Measurements from ENCODE around the gene SMIM38.

Gene SMIM38

GRCh38 chr11:69158301-69159149, 2.8 kb downstream of the SMIM38 start:
- no peak for DNase-seq (ENCODE audit: low read depth in 2 of 3, low spot score in 2 of 3)

- DNase-seq (ENCODE audit: low read depth in 2 of 3, low spot score in 2 of 3), result no peak
These were observed 3.6 kb downstream of the SMIM38 start for GRCh38 chr11:69159150-69159852.

- DNase-seq (ENCODE audit: low read depth in 2 of 3, low spot score in 2 of 3), result no peak
These were observed 4.8 kb downstream of the SMIM38 start for GRCh38 chr11:69160296-69161116.

- DNase-seq (ENCODE audit: low read depth in 2 of 3, low spot score in 2 of 3), result no peak
These were observed 5.3 kb downstream of the SMIM38 start for GRCh38 chr11:69161117-69161407.

GRCh38 chr11:69162505-69162904, 6.8 kb downstream of the SMIM38 start:
- DNase-seq (ENCODE audit: low read depth in 2 of 3, low spot score in 2 of 3), result no peak

- no peak for DNase-seq (ENCODE audit: low read depth in 2 of 3, low spot score in 2 of 3)
These were observed 8.1 kb downstream of the SMIM38 start for GRCh38 chr11:69163842-69164241.

GRCh38 chr11:69164824-69165223, 9.1 kb downstream of the SMIM38 start:
- DNase-seq (ENCODE audit: low read depth in 2 of 3, low spot score in 2 of 3), result no peak

GRCh38 chr11:69165775-69166174, 10.0 kb downstream of the SMIM38 start:
- DNase-seq (ENCODE audit: low read depth in 2 of 3, low spot score in 2 of 3), result no peak

- peak in 2 of 3 experiments; percentile 16 to 36 for DNase-seq (ENCODE audit: low read depth in 2 of 3, low spot score in 2 of 3)
These were observed 10.7 kb downstream of the SMIM38 start for GRCh38 chr11:69166218-69167115.

- no peak for DNase-seq (ENCODE audit: low read depth in 2 of 3, low spot score in 2 of 3)
These were observed 11.6 kb downstream of the SMIM38 start for GRCh38 chr11:69167130-69167915.

GRCh38 chr11:69167916-69168691, 12.4 kb downstream of the SMIM38 start:
- no peak for DNase-seq (ENCODE audit: low read depth in 2 of 3, low spot score in 2 of 3)

- no peak for DNase-seq (ENCODE audit: low read depth in 2 of 3, low spot score in 2 of 3)
These were observed 13.7 kb downstream of the SMIM38 start for GRCh38 chr11:69169479-69169878.

- DNase-seq (ENCODE audit: low read depth in 2 of 3, low spot score in 2 of 3), result no peak
These were observed 15.0 kb downstream of the SMIM38 start for GRCh38 chr11:69170704-69171103.

GRCh38 chr11:69171476-69172240, 15.9 kb downstream of the SMIM38 start:
- no peak for DNase-seq (ENCODE audit: low read depth in 2 of 3, low spot score in 2 of 3)

GRCh38 chr11:69172674-69173073, 16.9 kb downstream of the SMIM38 start:
- no peak for DNase-seq (ENCODE audit: low read depth in 2 of 3, low spot score in 2 of 3)

- no peak for DNase-seq (ENCODE audit: low read depth in 2 of 3, low spot score in 2 of 3)
These were observed 17.6 kb downstream of the SMIM38 start for GRCh38 chr11:69173331-69173730.

- DNase-seq (ENCODE audit: low read depth in 2 of 3, low spot score in 2 of 3), result no peak
These were observed 18.3 kb downstream of the SMIM38 start for GRCh38 chr11:69173925-69174581.

GRCh38 chr11:69174841-69175240, 19.1 kb downstream of the SMIM38 start:
- DNase-seq (ENCODE audit: low read depth in 2 of 3, low spot score in 2 of 3), result no peak

Measured in activated CD8-positive, alpha-beta memory T cell treated with anti-CD3 and anti-CD28 coated beads for 48 hours (primary cell).